Esophagus squamous epithelium (tissue), 4 donors: ENCODE data around the gene SMIM22.
"Not testable (repeated sequence)": the region's sequence is repeated elsewhere in the genome, so short reads cannot be mapped to it uniquely, and the experiment has no call there.

Experiments
- POLR2A ChIP-seq, 4 donors: fragments of 450-650 bp; IDR thresholded peaks; one replicate each; pipeline ENCODE4 v1.6.1; 2017; ENCODE audit warnings: antibody characterized with exemption in 4 of 4, mild to moderate bottlenecking in 4 of 4, moderate library complexity in 3 of 4
- TF ChIP-seq, protein P1 (sequence below), 6 experiments: fragments of 450-650 bp in 4 of 6; fragments of 200-600 bp in 2 of 6; sonication (generic) in 2 of 6; IDR thresholded peaks; one replicate each; pipeline ENCODE4 v1.5.1; 2016 to 2019; ENCODE audit warnings: antibody characterized with exemption in 6 of 6, mild to moderate bottlenecking in 4 of 6, moderate library complexity in 4 of 6

DNA sequence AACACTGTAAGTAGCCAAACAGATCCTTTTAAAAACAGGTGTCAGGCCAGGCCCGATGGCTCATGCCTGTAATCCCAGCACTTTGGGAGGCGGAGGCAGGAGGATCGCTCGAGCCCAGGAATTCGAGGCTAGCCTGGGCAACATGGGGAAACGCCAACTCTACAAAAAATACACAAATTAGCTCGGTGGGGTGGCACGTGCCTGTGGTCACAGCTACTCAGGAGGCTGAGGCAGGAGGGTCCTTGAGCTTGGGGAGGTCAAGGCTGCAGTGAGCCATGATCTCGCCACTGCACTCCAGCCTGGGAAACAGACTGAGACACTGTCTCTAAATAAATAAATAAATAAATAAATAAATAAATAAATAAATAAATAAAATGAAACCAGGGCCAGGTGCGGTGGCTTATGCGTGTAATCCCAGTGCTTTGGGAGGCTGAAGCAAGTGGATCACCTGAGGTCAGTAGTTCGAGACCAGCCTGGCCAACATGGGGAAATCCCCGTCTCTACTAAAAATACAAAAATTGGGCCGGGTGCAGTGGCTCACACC is 10.7 kb upstream of the SMIM22 start:
- TF ChIP-seq, protein P1, sequence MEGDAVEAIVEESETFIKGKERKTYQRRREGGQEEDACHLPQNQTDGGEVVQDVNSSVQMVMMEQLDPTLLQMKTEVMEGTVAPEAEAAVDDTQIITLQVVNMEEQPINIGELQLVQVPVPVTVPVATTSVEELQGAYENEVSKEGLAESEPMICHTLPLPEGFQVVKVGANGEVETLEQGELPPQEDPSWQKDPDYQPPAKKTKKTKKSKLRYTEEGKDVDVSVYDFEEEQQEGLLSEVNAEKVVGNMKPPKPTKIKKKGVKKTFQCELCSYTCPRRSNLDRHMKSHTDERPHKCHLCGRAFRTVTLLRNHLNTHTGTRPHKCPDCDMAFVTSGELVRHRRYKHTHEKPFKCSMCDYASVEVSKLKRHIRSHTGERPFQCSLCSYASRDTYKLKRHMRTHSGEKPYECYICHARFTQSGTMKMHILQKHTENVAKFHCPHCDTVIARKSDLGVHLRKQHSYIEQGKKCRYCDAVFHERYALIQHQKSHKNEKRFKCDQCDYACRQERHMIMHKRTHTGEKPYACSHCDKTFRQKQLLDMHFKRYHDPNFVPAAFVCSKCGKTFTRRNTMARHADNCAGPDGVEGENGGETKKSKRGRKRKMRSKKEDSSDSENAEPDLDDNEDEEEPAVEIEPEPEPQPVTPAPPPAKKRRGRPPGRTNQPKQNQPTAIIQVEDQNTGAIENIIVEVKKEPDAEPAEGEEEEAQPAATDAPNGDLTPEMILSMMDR (IDR thresholded peaks at IDR 0.05) = not testable (repeated sequence)
- not testable (repeated sequence) for TF ChIP-seq POLR2A (IDR thresholded peaks at IDR 0.05)
